Right lung (tissue), 5 donors: ENCODE results near the gene OR13G1. TPM values are rescaled to one million over a fixed set of nuclear protein-coding genes. Genes with fewer than 3 reads are reported as not detected.

Source experiments
- polyA plus RNA-seq, 5 donors: library from polyadenylated mRNA; unstranded; fragments of 120-200 nt; gene quantifications; one replicate each; pipeline versions ENCODE4 v1.2.1 to v1.2.3, GENCODE V29; 2013; ENCODE audit warnings: inconsistent platforms in 1 of 5, low replicate concordance in 1 of 5; ENCODE audit not compliant: insufficient read length in 5 of 5, insufficient read depth in 1 of 5

The OR13G1 gene
- polyA plus RNA-seq, 5 donors = not detected

Other genes starting within 250 kb of the OR13G1 start
- gene OR2B11, start 221.6 kb downstream of the OR13G1 start, polyA plus RNA-seq = under 1 TPM; 0.03 to 0.10 (median 0.04) TPM
- gene OR2C3, start 143.3 kb downstream of the OR13G1 start, polyA plus RNA-seq = under 1 TPM in 4 of 5 donors, not detected in 1; 0.01 to 0.08 (median 0.06) TPM
- gene GCSAML, start 130.6 kb downstream of the OR13G1 start, polyA plus RNA-seq = under 1 TPM; 0.09 to 0.81 (median 0.27) TPM
- not detected for gene OR2G2, start 91.4 kb downstream of the OR13G1 start, polyA plus RNA-seq
- gene OR2G3, start 74.2 kb downstream of the OR13G1 start, polyA plus RNA-seq = not detected
- not detected for gene OR6F1, start 36.9 kb upstream of the OR13G1 start, polyA plus RNA-seq
- not detected for gene OR14K1, start 58.9 kb upstream of the OR13G1 start, polyA plus RNA-seq
- gene OR14A2, start 68.4 kb upstream of the OR13G1 start, polyA plus RNA-seq = not detected
- gene OR1C1, start 80.8 kb upstream of the OR13G1 start, polyA plus RNA-seq = not detected
- not detected for gene OR14A16, start 144.4 kb upstream of the OR13G1 start, polyA plus RNA-seq
- not detected for gene OR11L1, start 162.2 kb upstream of the OR13G1 start, polyA plus RNA-seq
- 1 to 10 TPM; 2.2 to 5.1 (median 2.6) TPM for gene TRIM58, start 177.4 kb upstream of the OR13G1 start, polyA plus RNA-seq
- gene OR2W3, start 215.8 kb upstream of the OR13G1 start, polyA plus RNA-seq = under 1 TPM; 0.28 to 0.82 (median 0.67) TPM
- gene OR2T8, start 240.5 kb upstream of the OR13G1 start, polyA plus RNA-seq = not detected
- gene OR2AJ1, start 245.2 kb upstream of the OR13G1 start, polyA plus RNA-seq = not detected